GM12875 (cell line): ENCODE results near the gene POP7.
"Not testable (repeated sequence)": the region's sequence is repeated elsewhere in the genome, so short reads cannot be mapped to it uniquely, and the experiment has no call there.

Experiments
- H3K4me3 ChIP-seq: one replicate; pipeline ENCODE4 v1.5.1; 2011; ENCODE audit warnings: low read depth, low read length, control low read depth
- CTCF ChIP-seq: IDR thresholded peaks from 2 replicates; pipeline ENCODE4 v1.5.1; 2011; ENCODE audit warnings: low read depth, mild to moderate bottlenecking, control low read depth, inconsistent platforms, low read length, moderate library complexity, borderline replicate concordance; ENCODE audit not compliant: insufficient read depth

Gene POP7

DNA sequence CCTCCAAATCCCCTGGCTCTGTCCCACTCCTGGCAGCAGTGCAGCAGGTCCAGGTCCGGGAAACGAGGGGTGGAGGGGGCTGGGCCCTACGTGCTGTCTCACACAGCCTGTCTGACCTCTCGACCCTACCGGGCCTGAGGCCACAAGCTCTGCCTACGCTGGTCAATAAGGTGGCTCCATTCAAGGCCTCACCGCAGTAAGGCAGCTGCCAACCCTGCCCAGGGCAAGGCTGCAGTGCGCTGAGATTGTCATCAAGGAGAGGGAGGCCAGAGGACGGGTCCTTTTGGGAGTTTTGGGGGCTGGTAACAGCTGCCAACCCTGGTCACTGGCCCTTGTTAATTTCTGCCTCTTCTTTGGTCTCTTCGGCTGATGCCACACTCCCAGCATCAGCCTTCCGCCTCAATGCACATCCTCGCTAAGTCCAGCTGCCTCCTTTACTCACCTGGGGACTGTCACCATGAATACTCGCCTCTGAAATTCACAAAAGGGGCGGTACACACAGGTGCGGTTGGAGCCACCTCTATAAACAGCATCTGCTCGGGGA is 17.9 kb downstream of the POP7 start:
- H3K4me3 ChIP-seq = no peak overlapping the region
- no peak for TF ChIP-seq CTCF

DNA sequence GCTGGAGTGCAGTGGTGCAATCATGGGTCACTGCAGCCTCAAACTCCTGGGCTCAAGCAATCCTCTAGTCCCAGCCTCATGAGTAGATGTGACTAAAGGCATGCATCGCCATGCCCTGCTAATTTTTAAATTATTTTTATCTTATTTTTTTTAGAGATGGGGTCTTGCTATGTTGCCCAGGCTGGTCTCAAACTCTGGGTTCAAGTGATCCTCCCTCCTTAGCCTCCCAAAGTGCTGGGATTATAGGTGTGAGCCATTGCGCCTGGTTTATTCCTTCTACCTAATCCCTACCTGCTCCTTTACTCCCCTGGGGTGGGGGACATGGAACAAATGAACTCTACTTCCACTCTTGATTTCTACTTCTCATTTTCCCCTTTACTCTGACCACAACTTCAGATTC is 18.4 kb downstream of the POP7 start:
- not testable (repeated sequence) for H3K4me3 ChIP-seq

GRCh38 chr7:100726996-100727761 is 21.3 kb downstream of the POP7 start:
- no peak for TF ChIP-seq CTCF
- no peak overlapping the region for H3K4me3 ChIP-seq

DNA sequence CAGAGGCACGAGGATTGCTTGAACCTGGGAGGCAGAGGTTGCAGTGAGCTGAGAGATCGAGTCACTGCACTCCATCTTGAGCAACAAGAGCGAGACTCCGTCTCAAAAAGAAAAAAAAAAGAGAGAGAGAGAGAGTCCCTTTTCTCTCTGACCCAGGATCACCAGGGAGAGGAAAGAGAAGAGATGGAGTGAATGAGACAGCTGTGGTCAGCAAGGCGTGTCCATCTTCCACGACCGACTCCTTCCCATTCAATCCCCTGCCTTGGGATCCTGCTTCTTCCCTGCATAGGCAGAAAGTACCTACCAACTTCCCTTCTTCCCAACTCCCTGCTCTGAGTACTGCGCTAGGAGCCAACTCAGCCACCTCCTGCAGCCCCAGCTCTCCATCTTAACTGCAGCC is 22.3 kb downstream of the POP7 start:
- no peak for TF ChIP-seq CTCF
- H3K4me3 ChIP-seq = no peak overlapping the region

- H3K4me3 ChIP-seq = no peak overlapping the region
- no peak for TF ChIP-seq CTCF
Observed at GRCh38 chr7:100730136-100730800, 24.3 kb downstream of the POP7 start.

DNA sequence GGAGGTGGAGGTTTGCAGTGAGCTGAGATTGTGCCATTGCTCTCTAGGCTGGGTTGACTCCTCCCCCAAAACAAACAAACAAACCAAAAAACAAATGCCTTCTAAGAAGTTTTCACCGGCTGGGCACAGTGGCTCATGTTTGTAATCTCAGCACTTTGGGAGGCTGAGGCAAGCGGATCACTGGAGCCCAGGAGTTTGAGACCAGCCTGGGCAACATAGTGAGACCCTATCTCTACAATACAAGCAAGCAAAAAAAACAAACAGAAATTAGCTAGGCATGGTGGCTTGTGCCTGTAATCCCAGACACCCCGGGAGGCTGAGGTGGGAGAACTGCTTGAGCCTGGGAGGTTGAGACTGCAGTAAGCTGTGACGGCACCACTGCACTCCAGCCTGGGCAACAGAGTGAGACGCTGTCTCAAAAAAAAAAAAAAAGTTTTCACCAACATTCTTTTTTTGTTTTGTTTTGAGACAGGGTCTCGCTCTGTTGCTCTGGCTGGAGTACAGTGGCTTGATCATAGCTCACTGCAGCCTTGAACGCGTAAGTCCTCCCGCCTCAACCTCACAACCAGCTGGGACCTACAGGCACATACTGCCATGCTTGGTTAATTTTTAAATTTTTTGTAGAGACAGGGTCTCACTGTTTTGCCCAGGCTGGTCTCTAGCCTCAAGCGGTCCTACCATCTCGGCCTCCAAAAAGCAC is 26.2 kb downstream of the POP7 start:
- H3K4me3 ChIP-seq = no peak overlapping the region
- TF ChIP-seq CTCF = no peak

DNA sequence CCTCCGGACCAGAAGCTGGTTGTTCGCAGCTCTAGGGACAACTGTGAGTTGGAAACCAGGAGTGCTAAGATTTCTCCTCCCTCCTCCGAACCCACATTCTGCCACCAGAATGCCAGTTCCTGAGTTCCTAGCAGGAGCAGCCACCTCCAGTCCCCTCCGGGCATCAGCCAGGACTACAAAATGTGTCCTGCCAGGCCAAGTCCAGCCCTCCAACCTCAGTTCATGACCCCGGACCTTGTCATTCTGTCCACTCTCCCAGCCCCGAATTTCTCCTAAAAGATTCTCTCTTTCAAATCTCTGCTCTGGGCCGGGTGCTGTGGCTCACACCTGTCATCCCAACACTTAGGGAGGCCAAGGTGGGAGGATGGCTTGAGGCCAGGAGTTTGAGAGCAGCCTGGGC is 29.8 kb downstream of the POP7 start:
- no peak overlapping the region for H3K4me3 ChIP-seq
- no peak for TF ChIP-seq CTCF
